A549 (cell line): ENCODE measurements around the gene ANAPC7. TPM values are rescaled to one million over a fixed set of nuclear protein-coding genes. Genes with fewer than 3 reads are reported as not detected.

Experiments
- ATAC-seq, 2 experiments: fragments of 200-7000 bp in 1 of 2; fragments of >200 bp in 1 of 2; cut with Nextera tagmentation in 1 of 2; cut with Tn5 transposase in 1 of 2; 3 replicates each; pipeline versions ENCODE4 v1.8.0 to v1.9.1; 2018 to 2020; ENCODE audit warnings: mild to moderate bottlenecking in 1 of 2, moderate library complexity in 1 of 2
- CTCF ChIA-PET: fragments of 300-600 bp; sonication (Branson Sonifier 250); formaldehyde crosslinking; extraction: SDS; loops from one replicate; lab custom pipeline; 2021; ENCODE audit warnings: antibody characterized with exemption, inconsistent platforms; lab: Yijun Ruan, JAX
- POLR2A ChIA-PET: fragments of 350-600 bp; formaldehyde crosslinking; extraction: SDS; loops from one replicate; lab custom pipeline; 2021; ENCODE audit warnings: antibody characterized with exemption, inconsistent platforms; lab: Yijun Ruan, JAX
- DNase-seq, 2 experiments: peaks; one replicate each; pipeline versions ENCODE4 v3.0.0 to v3.0.0-alpha.2; 2011 to 2016; ENCODE audit warnings: low read depth in 1 of 2, low spot score in 1 of 2
- FAIRE-seq: peaks from 2 replicates; lab custom pipeline; 2011; peaks lifted over from hg19 to GRCh38; lab: Jason Lieb, UNC
- H3K27ac ChIP-seq, 2 experiments: fragments of >200 bp; sonication (Bioruptor Twin); formaldehyde crosslinking; 3 replicates each; pipeline ENCODE4 v1.5.1; 2016 to 2017
- H3K4me1 ChIP-seq: fragments of >200 bp; sonication (Bioruptor Twin); formaldehyde crosslinking; 3 replicates; pipeline ENCODE4 v1.6.1; 2016
- H3K4me2 ChIP-seq: fragments of >200 bp; sonication (Bioruptor Twin); formaldehyde crosslinking; 3 replicates; pipeline ENCODE4 v1.6.1; 2016
- H3K4me3 ChIP-seq: fragments of >200 bp; sonication (Bioruptor Twin); formaldehyde crosslinking; 3 replicates; pipeline ENCODE4 v1.5.1; 2016
- H3K9me3 ChIP-seq: fragments of >200 bp; sonication (Bioruptor Twin); formaldehyde crosslinking; 3 replicates; pipeline ENCODE4 v1.6.1; 2016
- CBX2 ChIP-seq: fragments of 200-600 bp; sonication (generic); IDR thresholded peaks from 2 replicates; pipeline ENCODE4 v1.6.1; 2016; ENCODE audit warnings: low read depth, mild to moderate bottlenecking, borderline replicate concordance
- CEBPB ChIP-seq, 2 experiments: fragments of >200 bp in 1 of 2; sonication (Bioruptor Twin) in 1 of 2; formaldehyde crosslinking in 1 of 2; IDR thresholded peaks; 2 replicates each; pipeline ENCODE4 v1.6.1; 2012 to 2016
- EHMT2 ChIP-seq: fragments of 200-600 bp; sonication (generic); IDR thresholded peaks from 2 replicates; pipeline ENCODE4 v1.6.1; 2016; ENCODE audit warnings: antibody characterized with exemption, low read depth, mild to moderate bottlenecking, moderate library complexity
- ESRRA ChIP-seq: fragments of 150-350 bp; IDR thresholded peaks from 2 replicates; pipeline ENCODE4 v1.6.1; 2014; ENCODE audit warnings: mild to moderate bottlenecking, low read length, borderline replicate concordance
- FOXS1 ChIP-seq: fragments of 250-450 bp; sonication (Bioruptor Pico); IDR thresholded peaks from 2 replicates; pipeline ENCODE4 v1.5.0; 2020; ENCODE audit warnings: mild to moderate bottlenecking, moderate library complexity
- GATA3 ChIP-seq: IDR thresholded peaks from 2 replicates; pipeline ENCODE4 v1.6.1; 2012; ENCODE audit warnings: borderline replicate concordance
- HOXA7 ChIP-seq: fragments of 250-450 bp; sonication (Bioruptor Pico); IDR thresholded peaks from 2 replicates; pipeline ENCODE4 v1.5.0; 2020; ENCODE audit warnings: mild to moderate bottlenecking, moderate library complexity
- HOXB13 ChIP-seq: fragments of 250-450 bp; sonication (Bioruptor Pico); IDR thresholded peaks from 2 replicates; pipeline ENCODE4 v1.5.0; 2020; ENCODE audit warnings: low read depth, mild to moderate bottlenecking, moderate library complexity
- HOXB5 ChIP-seq: fragments of 250-450 bp; sonication (Bioruptor Pico); IDR thresholded peaks from 2 replicates; pipeline ENCODE4 v1.5.0; 2020; ENCODE audit warnings: mild to moderate bottlenecking, moderate library complexity
- JUN ChIP-seq, 2 experiments: fragments of >200 bp; sonication (Bioruptor Twin); formaldehyde crosslinking; IDR thresholded peaks; 2 replicates in 1 of 2; 3 replicates in 1 of 2; pipeline ENCODE4 v1.6.1; 2016 to 2017
- KDM1A ChIP-seq: fragments of 200-600 bp; sonication (generic); IDR thresholded peaks from 2 replicates; pipeline ENCODE4 v1.6.1; 2016; ENCODE audit warnings: low read depth, mild to moderate bottlenecking
- RAD21 ChIP-seq, 2 experiments: fragments of >200 bp in 1 of 2; sonication (Bioruptor Twin) in 1 of 2; formaldehyde crosslinking in 1 of 2; IDR thresholded peaks in 1 of 2; conservative IDR thresholded peaks in 1 of 2; 2 replicates in 1 of 2; 3 replicates in 1 of 2; pipeline ENCODE4 v1.6.1; 2012 to 2018; ENCODE audit warnings: inconsistent platforms in 1 of 2
- RARB ChIP-seq: fragments of 250-450 bp; sonication (Bioruptor Pico); IDR thresholded peaks from 2 replicates; pipeline ENCODE4 v1.8.0; 2021; ENCODE audit warnings: mild to moderate bottlenecking, moderate library complexity
- RCOR1 ChIP-seq: fragments of 150-350 bp; IDR thresholded peaks from 2 replicates; pipeline ENCODE4 v1.6.1; 2014; ENCODE audit warnings: antibody characterized with exemption, low read length, low read depth
- RFX5 ChIP-seq: fragments of 450-650 bp; IDR thresholded peaks from 2 replicates; pipeline ENCODE4 v1.7.1; 2014; ENCODE audit warnings: antibody characterized with exemption, mild to moderate bottlenecking, moderate library complexity
- SREBF2 ChIP-seq: fragments of 450-650 bp; IDR thresholded peaks from 2 replicates; pipeline ENCODE4 v1.6.1; 2014; ENCODE audit warnings: mild to moderate bottlenecking, moderate library complexity
- ZFP36 ChIP-seq: fragments of 450-650 bp; IDR thresholded peaks from 2 replicates; pipeline ENCODE4 v1.6.1; 2014; ENCODE audit warnings: borderline replicate concordance; ENCODE audit not compliant: partially characterized antibody
- ZSCAN20 ChIP-seq: fragments of 250-450 bp; sonication (Bioruptor Pico); IDR thresholded peaks from 2 replicates; pipeline ENCODE4 v1.8.0; 2022; ENCODE audit warnings: mild to moderate bottlenecking, moderate library complexity
- WGBS: methylation state at CpG from one replicate; pipeline ENCODE4 v1.1.6; 2017; ENCODE audit errors: missing lambda C conversion rate; 5-methylcytosine and 5-hydroxymethylcytosine counted together
- polyA plus RNA-seq, 4 experiments: library from polyadenylated mRNA; depleted of rRNA in 3 of 4; stranded (reverse); fragments of >200 nt; fragmentation: RNase III in 1 of 4; extraction: RNeasy Plus Mini Kit Qiagen cat#74134 plus additional on column Dnase treatment in 1 of 4; gene quantifications; 2 replicates in 3 of 4; 3 replicates in 1 of 4; pipeline ENCODE4 v1.2.3, GENCODE V29; 2011 to 2017
- TF ChIP-seq, protein P1 (sequence below): fragments of 450-650 bp; IDR thresholded peaks from 2 replicates; pipeline ENCODE4 v1.6.1; 2014; ENCODE audit warnings: antibody characterized with exemption
- TF ChIP-seq, protein P2 (sequence below): IDR thresholded peaks from 2 replicates; pipeline ENCODE4 v1.6.1; 2012; ENCODE audit warnings: low read depth, borderline replicate concordance
- TF ChIP-seq, protein P3 (sequence below): fragments of >200 bp; sonication (Bioruptor Twin); formaldehyde crosslinking; IDR thresholded peaks from 2 replicates; pipeline ENCODE4 v1.6.1; 2016
- TF ChIP-seq, protein P4 (sequence below): fragments of >200 bp; sonication (Bioruptor Twin); formaldehyde crosslinking; IDR thresholded peaks from 3 replicates; pipeline ENCODE4 v1.5.1; 2016

Gene ANAPC7
- polyA plus RNA-seq, 2 of the 4 experiments (the other 2 are of a cell fraction), result 66.1 to 122 TPM

DNA sequence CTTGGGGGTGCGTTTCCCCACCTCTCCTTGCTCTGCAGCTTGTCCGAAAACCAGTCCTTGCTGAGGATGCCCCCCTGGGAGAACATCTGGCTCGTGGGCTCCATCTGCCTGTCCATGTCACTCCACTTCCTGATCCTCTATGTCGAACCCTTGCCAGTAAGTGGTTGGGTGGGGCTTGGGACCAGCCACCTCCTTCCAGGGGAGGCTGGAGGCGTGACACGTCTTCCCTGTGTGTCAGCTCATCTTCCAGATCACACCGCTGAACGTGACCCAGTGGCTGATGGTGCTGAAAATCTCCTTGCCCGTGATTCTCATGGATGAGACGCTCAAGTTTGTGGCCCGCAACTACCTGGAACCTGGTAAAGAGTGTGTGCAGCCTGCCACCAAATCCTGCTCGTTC is 57.5 kb downstream of the ANAPC7 start:
- no peak for FAIRE-seq
- POLR2A ChIA-PET, result no interaction called here
- 88% methylated on average over 12 of the region's 12 CpGs for WGBS
- ATAC-seq, result no peak; a peak in 1 of 6 replicates
- Histone ChIP-seq H3K4me1 (peaks cover 8% of the 10 kb centered on the region), H3K4me3 (no peak overlapping the region), H3K9me3 (no peaks in the 10 kb centered on the region), H3K4me2 (no peak overlapping the region), H3K27ac (no peak overlapping the region)
- no peak for DNase-seq
- CTCF ChIA-PET, result interaction anchor here (1.1 to 1.2 kb wide), 2 partner anchors 8 to 12 kb away, joined by 4 to 5 read pairs; no protein-coding TSS in a partner anchor
- TF ChIP-seq RCOR1, result no peak
- TF ChIP-seq RARB, result no peak
- no peak for TF ChIP-seq ESRRA
- 0 out of 5 replicates have a peak, but pooled peaks have one; percentile 22 to 36 for TF ChIP-seq JUN (IDR thresholded peaks at IDR 0.05)
- TF ChIP-seq HOXB5, result no peak
- no peak for TF ChIP-seq RFX5
- TF ChIP-seq, all 56 proteins: peak for 1

DNA sequence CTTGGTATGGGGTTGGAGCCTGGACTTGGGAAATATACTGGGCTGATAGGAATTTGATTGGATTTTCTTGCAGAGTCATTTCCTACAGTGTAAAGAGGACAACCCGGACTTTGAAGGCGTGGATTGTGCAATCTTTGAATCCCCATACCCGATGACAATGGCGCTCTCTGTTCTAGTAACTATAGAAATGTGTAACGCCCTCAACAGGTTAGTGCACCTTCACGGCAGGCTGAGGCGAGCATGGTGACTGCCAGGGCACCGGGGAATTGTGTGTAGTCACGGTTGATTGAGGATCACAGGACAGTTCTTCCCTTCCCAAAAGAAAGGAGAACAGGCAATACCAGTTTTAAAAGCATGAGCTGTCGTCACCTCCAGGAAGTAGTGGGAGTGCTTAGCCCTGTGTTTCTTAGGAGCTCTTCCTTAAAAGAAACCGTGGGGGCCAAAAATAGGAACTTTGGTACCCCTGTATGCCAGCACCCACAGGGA is 58.3 kb downstream of the ANAPC7 start:
- CTCF ChIA-PET, result interaction anchor here (0.6 to 1.2 kb wide), 3 partner anchors 9 to 267 kb away, joined by 3 to 5 read pairs (median 4); no protein-coding TSS in a partner anchor
- no peak for FAIRE-seq

DNA sequence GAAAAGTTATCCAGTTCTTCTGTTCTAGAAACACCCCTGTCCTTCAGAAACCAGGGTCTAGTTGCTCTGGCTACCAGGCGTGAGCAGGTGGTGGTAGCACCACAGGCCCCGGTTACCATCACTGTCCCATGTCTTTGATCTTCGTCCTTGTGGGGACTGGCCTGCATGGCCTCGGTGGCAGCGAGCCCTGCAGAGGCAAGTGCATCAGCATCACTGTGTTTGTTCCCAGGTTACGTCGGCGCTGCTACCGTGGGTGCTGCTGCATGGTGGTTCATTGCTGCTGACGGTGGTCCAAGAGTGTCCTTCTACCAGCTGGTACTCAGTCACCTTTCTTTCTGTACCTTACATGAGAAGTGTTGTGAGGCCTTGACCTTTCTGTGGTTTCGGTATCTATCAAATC is 58.9 kb downstream of the ANAPC7 start:
- no peak overlapping the region for H3K4me3 ChIP-seq
- ChIA-PET POLR2A (no interaction called here), CTCF (interaction anchor here (1.1 kb wide), 2 partner anchors 13 to 90 kb away, joined by 3 to 5 read pairs; no protein-coding TSS in a partner anchor)
- H3K27ac ChIP-seq, result peak overlapping the region in 1 of 2 experiments; percentile 35; a peak in 2 of 6 replicates
- DNase-seq (no peak), ATAC-seq (0 out of 6 replicates have a peak, but pooled peaks of 1 of the 2 experiments have one; percentile 1)
- peaks cover 21% of the 10 kb centered on the region for H3K4me1 ChIP-seq
- H3K4me2 ChIP-seq, result no peak overlapping the region
- no peaks in the 10 kb centered on the region for H3K9me3 ChIP-seq
- TF ChIP-seq, protein P1, sequence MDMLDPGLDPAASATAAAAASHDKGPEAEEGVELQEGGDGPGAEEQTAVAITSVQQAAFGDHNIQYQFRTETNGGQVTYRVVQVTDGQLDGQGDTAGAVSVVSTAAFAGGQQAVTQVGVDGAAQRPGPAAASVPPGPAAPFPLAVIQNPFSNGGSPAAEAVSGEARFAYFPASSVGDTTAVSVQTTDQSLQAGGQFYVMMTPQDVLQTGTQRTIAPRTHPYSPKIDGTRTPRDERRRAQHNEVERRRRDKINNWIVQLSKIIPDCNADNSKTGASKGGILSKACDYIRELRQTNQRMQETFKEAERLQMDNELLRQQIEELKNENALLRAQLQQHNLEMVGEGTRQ, result no peak
- no peak for TF ChIP-seq EHMT2
- TF ChIP-seq, protein P2, sequence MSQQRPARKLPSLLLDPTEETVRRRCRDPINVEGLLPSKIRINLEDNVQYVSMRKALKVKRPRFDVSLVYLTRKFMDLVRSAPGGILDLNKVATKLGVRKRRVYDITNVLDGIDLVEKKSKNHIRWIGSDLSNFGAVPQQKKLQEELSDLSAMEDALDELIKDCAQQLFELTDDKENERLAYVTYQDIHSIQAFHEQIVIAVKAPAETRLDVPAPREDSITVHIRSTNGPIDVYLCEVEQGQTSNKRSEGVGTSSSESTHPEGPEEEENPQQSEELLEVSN, result no peak
- TF ChIP-seq, protein P3, sequence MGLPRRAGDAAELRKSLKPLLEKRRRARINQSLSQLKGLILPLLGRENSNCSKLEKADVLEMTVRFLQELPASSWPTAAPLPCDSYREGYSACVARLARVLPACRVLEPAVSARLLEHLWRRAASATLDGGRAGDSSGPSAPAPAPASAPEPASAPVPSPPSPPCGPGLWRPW, result no peak
- TF ChIP-seq GATA3, result no peak
- no peak for TF ChIP-seq ZFP36
- no peak for TF ChIP-seq KDM1A
- no peak for TF ChIP-seq FOXS1 (CRISPR knock-in tag)
- TF ChIP-seq SREBF2, result no peak
- TF ChIP-seq, protein P4, sequence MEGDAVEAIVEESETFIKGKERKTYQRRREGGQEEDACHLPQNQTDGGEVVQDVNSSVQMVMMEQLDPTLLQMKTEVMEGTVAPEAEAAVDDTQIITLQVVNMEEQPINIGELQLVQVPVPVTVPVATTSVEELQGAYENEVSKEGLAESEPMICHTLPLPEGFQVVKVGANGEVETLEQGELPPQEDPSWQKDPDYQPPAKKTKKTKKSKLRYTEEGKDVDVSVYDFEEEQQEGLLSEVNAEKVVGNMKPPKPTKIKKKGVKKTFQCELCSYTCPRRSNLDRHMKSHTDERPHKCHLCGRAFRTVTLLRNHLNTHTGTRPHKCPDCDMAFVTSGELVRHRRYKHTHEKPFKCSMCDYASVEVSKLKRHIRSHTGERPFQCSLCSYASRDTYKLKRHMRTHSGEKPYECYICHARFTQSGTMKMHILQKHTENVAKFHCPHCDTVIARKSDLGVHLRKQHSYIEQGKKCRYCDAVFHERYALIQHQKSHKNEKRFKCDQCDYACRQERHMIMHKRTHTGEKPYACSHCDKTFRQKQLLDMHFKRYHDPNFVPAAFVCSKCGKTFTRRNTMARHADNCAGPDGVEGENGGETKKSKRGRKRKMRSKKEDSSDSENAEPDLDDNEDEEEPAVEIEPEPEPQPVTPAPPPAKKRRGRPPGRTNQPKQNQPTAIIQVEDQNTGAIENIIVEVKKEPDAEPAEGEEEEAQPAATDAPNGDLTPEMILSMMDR, result no peak
- TF ChIP-seq CBX2, result no peak
- TF ChIP-seq RAD21 (conservative IDR thresholded peaks at IDR 0.05 in 1 of 2, IDR thresholded peaks at IDR 0.05 in 1 of 2), result no peak
- TF ChIP-seq HOXB13, result no peak
- no peak for TF ChIP-seq ZSCAN20 (CRISPR knock-in tag)
- no peak for TF ChIP-seq RARB
- no peak for TF ChIP-seq HOXA7 (CRISPR knock-in tag)
- TF ChIP-seq, all 56 proteins: peak for 0
- no peak for FAIRE-seq
- 95% methylated on average over 11 of the region's 11 CpGs for WGBS

More for the DNA sequence above, 58.3 kb downstream of the ANAPC7 start:
- H3K4me2 ChIP-seq, result no peak overlapping the region
- no peaks in the 10 kb centered on the region for H3K9me3 ChIP-seq
- 76% methylated on average over 11 of the region's 11 CpGs for WGBS
- POLR2A ChIA-PET, result no interaction called here
- DNase-seq, result no peak
- peaks cover 15% of the 10 kb centered on the region for H3K4me1 ChIP-seq
- peak overlapping the region in 1 of 2 experiments; percentile 35; a peak in 3 of 6 replicates for H3K27ac ChIP-seq
- no peak overlapping the region for H3K4me3 ChIP-seq
- peak in 1 of 2 experiments; percentile 76; a peak in 3 of 4 replicates for TF ChIP-seq CEBPB (IDR thresholded peaks at IDR 0.05)
- TF ChIP-seq, protein P3, result no peak
- no peak for ATAC-seq
